Transverse colon (tissue), 4 donors: Measurements from ENCODE around the gene PRM1. TPM values are rescaled to one million over a fixed set of nuclear protein-coding genes. Genes with fewer than 3 reads are reported as not detected.

Experiments used
- DNase-seq: peaks from one replicate; pipeline ENCODE4 v3.0.0-alpha.2; 2019
- H3K27ac ChIP-seq, 4 donors: fragments of 200-600 bp; sonication (generic); 2 replicates each; pipeline ENCODE4 v1.5.1; 2016 to 2018; ENCODE audit warnings: inconsistent platforms in 4 of 4
- H3K27me3 ChIP-seq: fragments of 200-600 bp; sonication (generic); 2 replicates; pipeline ENCODE4 v1.5.1; 2017; ENCODE audit warnings: inconsistent platforms
- H3K36me3 ChIP-seq, 4 donors: fragments of 200-600 bp; sonication (generic); 2 replicates each; pipeline ENCODE4 v1.5.1; 2017 to 2019; ENCODE audit warnings: inconsistent platforms in 4 of 4
- H3K4me1 ChIP-seq, 4 donors: fragments of 200-600 bp; sonication (generic); 2 replicates each; pipeline ENCODE4 v1.5.1; 2017 to 2020; ENCODE audit warnings: inconsistent platforms in 4 of 4
- H3K4me3 ChIP-seq, 4 donors: fragments of 200-600 bp; sonication (generic); 1 replicate in 1 of 4; 2 replicates in 3 of 4; pipeline versions ENCODE4 v1.5.1 to v1.6.1; 2017 to 2019; ENCODE audit warnings: inconsistent platforms in 4 of 4
- H3K9me3 ChIP-seq, 2 donors: fragments of 200-600 bp; sonication (generic); 2 replicates each; pipeline ENCODE4 v1.5.1; 2017 to 2019; ENCODE audit warnings: inconsistent platforms in 2 of 2
- CTCF ChIP-seq, 5 experiments: fragments of 200-600 bp in 3 of 5; fragments of 450-650 bp in 2 of 5; sonication (generic) in 3 of 5; IDR thresholded peaks; 1 replicate in 2 of 5; 2 replicates in 3 of 5; pipeline ENCODE4 v1.5.1; 2016 to 2017; ENCODE audit warnings: antibody characterized with exemption in 5 of 5, inconsistent platforms in 3 of 5, mild to moderate bottlenecking in 2 of 5, moderate library complexity in 1 of 5
- EP300 ChIP-seq: sonication (generic); formaldehyde crosslinking; IDR thresholded peaks from one replicate; pipeline ENCODE4 v1.6.1; 2017; ENCODE audit warnings: antibody characterized with exemption, low read depth
- POLR2A ChIP-seq: fragments of 450-650 bp; IDR thresholded peaks from one replicate; pipeline ENCODE4 v1.6.1; 2016; ENCODE audit warnings: antibody characterized with exemption, mild to moderate bottlenecking, moderate library complexity
- POLR2AphosphoS5 ChIP-seq, 3 donors: sonication (generic); formaldehyde crosslinking; IDR thresholded peaks; one replicate each; pipeline ENCODE4 v1.6.1; 2016; ENCODE audit warnings: antibody characterized with exemption in 3 of 3
- WGBS, 2 donors: methylation state at CpG; one replicate each; pipeline ENCODE4 v1.1.5; 2018; ENCODE audit warnings: low coverage in 1 of 2; 5-methylcytosine and 5-hydroxymethylcytosine counted together
- in situ Hi-C, 4 donors: fragments of 200-750 bp; cut with MboI; loops; one replicate each; pipeline versions ENCODE4 v1.15.0 to v1.15.1; 2017; ENCODE audit warnings: low sequenced_read_pairs in 3 of 4, low pct_ligation_motif_present in 1 of 4, low pct_unique_long_range_greater_than_20kb in 1 of 4
- intact Hi-C: fragments of 100-400 bp; cut with DNase I; formaldehyde crosslinking; loops from one replicate; pipeline ENCODE4 v1.15.1; 2023; ENCODE audit warnings: low total_unique reads
- total RNA-seq, 4 donors: library from RNA; depleted of rRNA; stranded (reverse); fragments of >200 nt; gene quantifications; one replicate each; pipeline ENCODE4 v1.1.0, GENCODE V29; 2016

PRM1 gene
- total RNA-seq, 4 donors from 2014 or later, result not detected

- no peaks in the 10 kb centered on the region for H3K36me3 ChIP-seq
- no peak overlapping the region for H3K27ac ChIP-seq
- TF ChIP-seq EP300 (no peak), POLR2A (no peak)
- H3K4me3 ChIP-seq, result no peak overlapping the region
- no peaks in the 10 kb centered on the region for H3K27me3 ChIP-seq
- intact Hi-C loops, result no loop called here
- H3K9me3 ChIP-seq, result no peaks in the 10 kb centered on the region
- no peak for DNase-seq
- WGBS, 2 donors, result 80 to 82% methylated on average over 2 to 9 of the region's 9 CpGs
- in situ Hi-C loops, result no loop called here
- H3K4me1 ChIP-seq, result peaks cover 2 to 20% (median 7%) of the 10 kb centered on the region in 4 donors
These were observed 45.1 kb upstream of the PRM1 start for GRCh38 chr16:11326084-11326736.

GRCh38 chr16:11325404-11326083 is 44.4 kb upstream of the PRM1 start:
- TF ChIP-seq EP300 (no peak), CTCF (IDR thresholded peaks at IDR 0.05) (no peak), POLR2AphosphoS5 (IDR thresholded peaks at IDR 0.05) (no peak), POLR2A (no peak)
- no peak overlapping the region for H3K4me3 ChIP-seq
- peaks cover 2 to 20% (median 7%) of the 10 kb centered on the region in 4 donors for H3K4me1 ChIP-seq
- WGBS, 2 donors, result 75 to 90% methylated on average over 2 to 9 of the region's 10 CpGs
- H3K27me3 ChIP-seq, result no peaks in the 10 kb centered on the region
- DNase-seq, result no peak
- no peaks in the 10 kb centered on the region for H3K36me3 ChIP-seq
- no peaks in the 10 kb centered on the region for H3K9me3 ChIP-seq
- in situ Hi-C loops, result no loop called here
- H3K27ac ChIP-seq, result no peak overlapping the region
- intact Hi-C loops, result no loop called here

GRCh38 chr16:11323551-11324336 is 42.6 kb upstream of the PRM1 start:
- WGBS, 2 donors, result 87 to 100% methylated on average over 3 to 11 of the region's 11 CpGs
- H3K27ac ChIP-seq, result no peak overlapping the region
- intact Hi-C loops (no loop called here), in situ Hi-C loops (no loop called here)
- no peaks in the 10 kb centered on the region for H3K27me3 ChIP-seq
- no peaks in the 10 kb centered on the region for H3K9me3 ChIP-seq
- no peaks in the 10 kb centered on the region for H3K36me3 ChIP-seq
- no peak for DNase-seq
- TF ChIP-seq EP300 (no peak), POLR2A (no peak), POLR2AphosphoS5 (IDR thresholded peaks at IDR 0.05) (no peak), CTCF (IDR thresholded peaks at IDR 0.05) (no peak)
- no peak overlapping the region for H3K4me3 ChIP-seq
- peaks cover 1 to 11% (median 5%) of the 10 kb centered on the region in 4 donors for H3K4me1 ChIP-seq

DNA sequence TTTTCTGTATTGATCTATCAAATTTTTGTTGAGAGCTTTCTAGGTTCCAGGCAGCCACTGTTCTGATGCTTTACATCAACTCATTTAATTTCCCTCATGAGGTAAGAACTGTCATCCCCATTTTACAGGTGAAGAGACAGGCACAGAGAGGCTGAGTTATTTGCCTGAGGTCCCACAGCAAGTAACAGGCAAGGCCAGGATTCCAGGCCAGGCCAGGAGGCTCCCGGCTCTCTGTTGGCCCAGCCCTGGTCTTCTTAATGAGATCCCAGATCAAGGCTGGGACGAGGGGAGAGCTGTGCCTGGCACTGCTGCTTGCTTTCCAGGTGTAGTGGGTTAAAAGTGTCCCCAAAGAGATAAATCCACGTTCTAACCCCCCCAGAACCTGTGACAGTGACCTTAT is 41.7 kb upstream of the PRM1 start:
- in situ Hi-C loops, result no loop called here
- Histone ChIP-seq H3K36me3 (no peaks in the 10 kb centered on the region), H3K4me1 (peaks cover 0 to 2% (median under 1%) of the 10 kb centered on the region in 4 donors), H3K9me3 (no peaks in the 10 kb centered on the region), H3K4me3 (no peak overlapping the region), H3K27ac (no peak overlapping the region), H3K27me3 (no peaks in the 10 kb centered on the region)
- TF ChIP-seq POLR2AphosphoS5 (IDR thresholded peaks at IDR 0.05) (no peak), POLR2A (no peak), EP300 (no peak), CTCF (IDR thresholded peaks at IDR 0.05) (no peak)
- intact Hi-C loops, result no loop called here
- 90% methylated on average over 3 of the region's 3 CpGs; no CpG with 5 or more reads in 1 of the 2 donors for WGBS, 2 donors
- no peak for DNase-seq
